SIG-M5 (cell line): ENCODE measurements around the gene RPS8.
"Not testable (repeated sequence)": the region's sequence is repeated elsewhere in the genome, so short reads cannot be mapped to it uniquely, and the experiment has no call there.

Experiments used
- DNase-seq: peaks from one replicate; lab custom pipeline; 2025; lab: John Stamatoyannopoulos, UW

The RPS8 gene

DNA sequence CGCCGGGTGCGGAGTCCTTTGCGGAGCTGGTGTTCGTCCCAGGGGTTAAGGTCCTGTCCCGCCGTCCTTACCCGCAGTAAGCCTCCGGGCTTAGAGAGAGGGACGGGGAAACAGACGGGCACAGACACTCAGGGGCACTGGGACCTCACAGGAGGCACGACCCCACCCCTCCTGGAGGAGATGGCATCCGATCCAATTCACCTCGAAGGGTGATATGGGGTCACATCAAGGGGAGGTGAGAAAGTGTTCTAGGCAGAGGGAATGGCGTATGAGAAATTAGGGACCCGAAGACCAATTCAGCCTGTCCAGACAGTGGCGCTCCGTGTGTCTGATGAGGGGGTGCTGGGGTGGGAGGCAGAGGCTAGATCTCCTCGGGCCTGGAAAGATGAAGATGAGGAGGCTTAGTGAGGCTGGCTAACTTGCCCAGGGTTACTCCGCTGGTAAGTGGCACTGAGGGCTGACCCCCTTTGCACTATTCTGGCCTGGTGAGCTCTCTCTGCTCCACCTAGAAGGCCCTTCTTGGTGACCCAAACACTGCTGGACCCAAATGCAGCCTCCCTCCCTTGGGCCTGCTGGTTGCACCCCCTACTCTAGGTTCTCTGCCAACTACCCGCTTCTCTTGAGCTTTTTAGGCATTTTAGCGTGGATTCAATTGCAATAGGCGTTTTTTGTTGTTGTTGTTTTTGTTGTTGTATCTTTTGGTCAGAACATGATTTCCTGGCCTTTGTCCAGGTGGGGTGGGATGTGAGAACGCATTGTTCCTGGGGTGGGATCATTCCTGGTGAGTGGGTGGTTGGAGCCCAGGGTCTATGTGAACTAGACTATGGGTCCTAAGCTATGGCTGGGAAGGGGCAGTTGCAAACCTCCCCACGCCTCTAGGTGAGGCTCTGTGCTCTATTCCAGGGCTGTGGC, 45.2 kb downstream of the RPS8 start:
- no peak for DNase-seq

DNA sequence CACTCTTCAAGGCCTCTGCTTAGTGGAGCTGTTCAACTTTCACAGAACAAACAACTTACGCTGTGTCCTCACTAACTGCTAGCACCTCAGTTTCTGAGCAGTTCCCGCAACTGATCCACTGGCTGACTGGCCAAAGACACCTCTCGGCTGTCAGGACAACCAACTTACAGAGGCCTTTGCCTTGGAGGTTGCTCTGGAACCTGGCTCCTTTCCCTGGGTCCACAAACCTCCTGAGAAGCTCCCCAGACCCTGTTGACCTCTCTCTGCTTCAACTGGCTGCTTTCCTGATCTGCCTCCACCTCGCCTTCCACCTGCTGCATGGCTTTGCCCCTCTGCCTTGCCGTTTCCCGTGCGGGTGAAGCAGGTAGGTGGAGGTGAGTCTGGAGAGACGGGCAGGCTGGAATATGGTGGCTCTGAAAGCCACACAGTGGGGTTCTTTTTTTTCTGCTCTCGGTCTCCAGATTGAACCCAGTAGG, 45.9 kb downstream of the RPS8 start:
- no peak for DNase-seq

DNA sequence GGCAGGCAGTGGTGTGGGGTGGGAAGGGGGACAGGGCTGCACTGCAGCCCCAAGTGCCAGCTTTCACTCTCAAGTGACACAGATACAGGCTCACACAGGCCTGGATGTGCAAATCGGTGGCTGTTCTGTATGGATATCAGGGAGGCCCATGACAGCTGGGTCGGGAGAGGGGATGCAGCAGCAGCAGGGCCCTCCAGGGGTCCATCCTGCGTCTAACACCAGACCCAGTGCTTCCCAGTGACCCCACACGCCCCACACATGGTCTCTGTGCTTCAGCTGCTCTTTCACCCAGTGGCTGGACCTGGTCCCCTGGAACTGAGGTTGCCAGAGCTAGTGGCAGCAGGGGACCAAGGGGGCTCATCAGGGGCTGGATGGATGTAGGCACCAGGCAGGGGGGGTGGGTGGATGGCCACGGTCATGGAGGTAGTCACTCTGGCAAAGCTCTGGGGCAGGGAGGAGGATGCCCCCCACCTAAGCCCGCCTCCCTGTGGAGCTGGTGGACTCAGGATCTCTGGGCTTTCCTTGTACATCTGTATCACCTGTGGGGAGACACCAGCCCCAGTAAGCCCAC, 46.9 kb downstream of the RPS8 start:
- DNase-seq, result no peak

DNA sequence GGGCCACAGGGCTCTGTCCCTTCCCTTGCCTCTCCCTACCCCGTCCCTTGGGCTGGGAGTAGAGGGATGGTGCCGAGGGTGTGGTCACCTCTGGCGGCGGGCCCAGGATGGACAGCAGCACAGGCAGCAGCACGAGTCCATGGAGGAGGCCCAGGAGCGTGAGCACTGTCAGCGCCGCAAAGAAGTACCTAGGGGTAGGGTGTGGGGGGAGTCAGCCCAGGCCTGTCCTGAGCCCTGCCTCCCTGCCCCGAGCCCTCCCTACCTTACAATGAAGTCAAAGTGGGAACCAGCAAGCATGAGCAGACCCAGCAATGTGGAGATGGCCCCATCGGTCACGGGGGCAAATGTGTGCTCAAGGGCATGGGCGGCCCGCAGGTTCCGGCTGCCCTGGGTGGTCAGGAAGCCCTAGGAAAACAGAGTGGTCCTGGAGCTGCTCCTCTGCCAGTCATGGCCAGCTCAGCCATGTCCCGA, 47.7 kb downstream of the RPS8 start:
- DNase-seq, result no peak

DNA sequence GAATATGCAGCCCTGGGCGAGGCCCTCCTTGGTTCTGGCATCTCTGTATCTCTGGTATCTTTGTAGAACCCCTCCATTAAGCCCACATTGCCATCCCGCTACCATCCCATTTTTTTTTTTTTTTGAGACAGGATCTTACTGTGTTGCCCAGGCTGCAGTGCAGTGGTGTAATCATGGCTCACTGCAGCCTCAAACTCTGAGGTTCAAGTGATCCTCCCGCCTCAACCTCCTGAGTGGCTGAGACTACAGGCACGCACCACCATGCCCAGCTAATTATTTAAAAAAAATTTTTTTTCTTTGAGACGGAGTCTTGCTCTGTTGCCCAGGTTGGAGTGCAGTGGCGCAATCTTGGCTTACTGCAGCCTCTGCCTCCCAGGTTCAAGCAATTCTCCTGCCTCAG, 49.1 kb downstream of the RPS8 start:
- DNase-seq, result not testable (repeated sequence)

DNA sequence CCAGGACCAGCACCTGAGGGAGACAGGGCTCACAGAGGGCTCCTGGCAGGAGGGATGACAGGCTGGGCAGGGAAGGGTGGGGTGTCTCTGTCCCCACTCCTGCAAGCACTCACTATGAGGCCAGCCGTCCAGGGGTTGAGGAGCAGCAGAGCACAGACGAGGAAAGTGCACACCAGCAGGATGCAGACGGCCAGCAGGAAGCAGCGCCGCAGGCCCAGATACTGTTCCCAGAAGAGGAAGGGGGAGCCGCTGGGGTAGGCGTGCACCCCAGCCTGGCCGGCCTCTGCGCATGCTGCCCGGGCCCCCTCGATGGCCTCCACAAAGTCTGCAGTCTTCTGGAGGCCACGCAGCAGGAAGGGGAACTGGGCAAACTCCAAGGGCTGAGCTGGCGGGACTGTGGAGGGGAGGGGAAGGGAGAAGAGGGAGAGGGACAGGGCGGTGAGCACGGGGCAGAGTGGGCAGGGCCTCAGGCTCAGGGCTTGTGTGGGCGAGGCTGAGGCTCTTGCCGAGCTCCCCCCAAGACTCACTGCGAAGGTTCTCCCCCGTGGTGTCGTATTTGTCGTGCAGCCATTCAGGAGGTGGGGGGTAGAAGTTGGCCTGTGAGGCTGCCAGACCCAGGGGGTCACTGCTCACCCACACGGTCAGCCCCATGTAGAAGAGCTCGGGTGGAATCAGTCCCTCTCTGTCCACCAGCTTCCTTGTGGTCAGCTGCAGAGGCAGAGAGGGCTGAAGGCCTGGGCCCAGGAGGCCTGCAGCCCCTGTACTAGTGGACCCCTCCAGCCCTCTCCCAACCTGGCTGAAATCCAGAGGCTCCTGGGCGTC, 51.2 kb downstream of the RPS8 start:
- no peak for DNase-seq

DNA sequence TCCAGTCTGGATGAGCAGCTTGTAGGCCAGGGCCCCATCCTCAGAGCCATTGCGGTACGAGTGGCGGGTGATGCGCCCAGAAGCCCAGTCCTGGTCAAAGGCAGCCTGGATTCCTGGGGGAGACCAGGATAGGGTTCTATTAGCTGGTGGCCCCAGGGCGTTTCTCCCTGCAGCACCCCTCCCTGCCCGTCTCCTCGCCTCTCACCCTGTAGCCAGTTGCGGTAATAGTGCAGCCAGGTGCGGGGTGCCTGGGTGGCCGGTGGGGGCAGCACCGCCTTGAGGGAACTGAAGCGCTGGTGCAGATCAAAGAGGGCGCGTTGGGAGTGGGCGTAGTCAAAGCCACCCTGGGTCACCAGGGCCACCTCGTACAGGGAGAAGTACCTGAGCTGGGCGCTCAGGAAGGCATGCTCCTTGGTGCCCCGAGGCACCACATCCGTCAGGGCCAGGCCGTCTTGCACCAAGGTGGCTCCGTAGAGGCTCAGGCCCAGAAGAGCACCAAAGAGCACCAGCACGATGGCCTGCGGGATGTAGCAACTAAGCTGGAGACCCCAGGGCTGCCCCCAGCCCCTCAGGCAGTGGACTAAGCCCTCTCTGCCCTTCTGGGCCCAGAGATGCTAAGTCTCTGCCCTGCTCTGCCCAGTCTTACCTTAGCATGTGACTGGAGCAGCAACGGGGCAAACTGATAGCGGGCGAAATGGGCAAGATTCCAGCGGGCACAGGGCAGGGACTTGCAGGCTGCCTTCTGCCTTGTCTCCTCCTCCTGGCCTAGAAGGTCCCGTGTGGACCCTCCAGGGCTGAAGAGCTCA, 52.1 kb downstream of the RPS8 start:
- DNase-seq, result no peak

DNA sequence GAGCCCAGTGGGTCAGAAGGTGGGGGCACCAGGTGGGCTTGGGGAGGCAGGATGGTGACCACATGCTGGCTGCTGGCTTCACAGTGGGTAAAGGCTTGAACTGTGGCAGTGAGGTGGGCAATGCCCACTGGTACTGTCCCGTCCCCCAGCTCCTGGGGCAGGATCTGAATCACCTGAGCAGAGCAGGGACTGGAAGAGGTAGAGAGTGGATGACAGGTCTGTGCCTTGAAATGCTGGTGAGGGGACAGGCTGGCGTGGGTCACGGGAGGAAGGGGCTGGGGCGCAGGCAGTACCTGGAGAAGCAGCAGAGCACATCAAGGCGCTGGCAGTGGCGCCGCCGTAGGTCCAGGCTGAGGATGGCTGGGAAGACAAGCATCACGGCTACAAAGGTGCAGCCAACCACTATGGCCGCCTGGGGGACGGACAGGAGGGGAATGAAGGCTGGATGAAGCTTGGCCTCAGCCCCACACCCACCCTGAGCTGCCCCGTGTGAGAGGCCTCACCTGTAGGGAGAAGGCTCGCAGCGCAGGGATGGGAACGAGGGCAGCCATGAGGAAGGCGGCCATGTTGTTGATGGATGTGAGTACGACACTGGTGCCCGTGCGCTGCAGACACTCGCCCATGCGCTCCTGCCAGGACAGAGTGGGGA, 52.8 kb downstream of the RPS8 start:
- DNase-seq, result no peak
